Skeletal muscle cell (primary cell): ENCODE results near the gene SMPD4.
"Not testable (repeated sequence)": the region's sequence is repeated elsewhere in the genome, so short reads cannot be mapped to it uniquely, and the experiment has no call there.

Experiments
- DNase-seq: peaks from one replicate; pipeline ENCODE4 v3.0.0-alpha.2; 2010; ENCODE audit warnings: low read depth
- H3K4me3 ChIP-seq: 2 replicates; pipeline ENCODE4 v1.5.1; 2011; ENCODE audit warnings: low read depth, mild to moderate bottlenecking, control low read depth, low read length, moderate library complexity

The SMPD4 gene

GRCh38 chr2:130188958-130189357, 7.6 kb upstream of the SMPD4 start:
- not testable (repeated sequence) for DNase-seq

DNA sequence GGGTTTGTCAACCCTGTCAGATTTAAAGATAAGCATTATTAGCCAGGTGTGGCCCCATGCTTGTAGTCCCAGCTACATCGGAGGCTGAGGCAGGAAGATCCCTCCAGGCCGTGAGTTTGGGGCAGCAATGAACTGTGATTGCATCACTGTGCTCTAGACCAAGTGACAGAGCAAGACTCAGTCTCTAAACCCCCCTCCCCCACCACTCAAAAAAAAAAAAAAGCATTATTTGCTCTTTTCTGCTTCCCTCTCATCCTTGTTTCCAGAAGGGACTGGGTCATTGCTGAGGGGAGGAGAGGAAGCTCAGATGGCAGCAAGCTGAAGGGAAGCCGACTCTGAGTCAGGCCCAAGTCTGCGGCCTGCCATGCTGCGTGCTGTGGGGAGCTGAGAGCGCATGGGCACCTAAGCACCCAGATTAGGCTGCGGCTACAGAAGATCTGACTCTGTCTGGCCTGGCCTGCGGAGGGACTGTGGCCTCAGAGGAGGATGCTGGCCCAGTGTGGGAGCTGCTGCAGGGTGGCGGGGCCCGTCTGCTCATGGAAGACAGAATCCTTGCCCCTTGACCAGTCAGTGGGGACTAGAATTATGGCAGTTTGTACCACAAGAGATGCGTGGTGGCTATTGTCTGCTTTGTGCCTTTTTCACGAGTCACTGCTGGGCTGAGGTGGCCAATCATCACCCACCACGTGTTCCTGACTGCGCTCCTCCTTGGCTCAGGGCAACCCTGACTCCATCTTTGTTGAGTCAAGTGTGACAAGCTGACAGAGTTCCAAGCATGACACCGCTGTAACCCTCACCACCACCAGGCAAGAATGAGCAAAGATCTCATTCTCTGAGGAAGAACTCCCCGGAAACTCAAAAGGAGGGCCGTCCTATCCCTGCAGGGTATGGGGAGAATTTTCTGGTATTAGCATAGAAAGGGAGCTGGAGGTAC, 6.7 kb upstream of the SMPD4 start:
- H3K4me3 ChIP-seq, DNase-seq: not testable (repeated sequence)

More at GRCh38 chr2:130188958-130189357, 7.6 kb upstream of the SMPD4 start:
- H3K4me3 ChIP-seq, result not testable (repeated sequence)

DNA sequence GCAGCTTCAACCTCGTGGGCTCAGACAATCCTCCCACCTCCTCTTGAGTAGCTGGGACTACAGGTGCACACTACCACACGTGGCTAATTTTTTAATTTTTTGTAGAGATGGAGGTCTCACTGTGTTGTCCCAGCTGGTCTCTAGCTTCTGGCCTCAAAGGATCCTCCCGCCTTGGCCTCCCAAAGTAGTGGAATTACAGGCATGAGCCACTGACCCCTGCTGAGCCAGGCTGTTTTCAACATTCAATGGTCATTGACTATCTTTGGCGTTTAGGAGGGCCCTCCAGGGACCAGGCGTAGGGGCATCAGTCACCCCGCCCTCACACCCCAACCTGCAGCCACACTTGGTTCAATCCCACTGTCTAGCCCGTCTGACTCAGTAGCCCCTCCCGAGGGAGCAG, 5.9 kb upstream of the SMPD4 start:
- no peak overlapping the region for H3K4me3 ChIP-seq
- no peak for DNase-seq

- no peak overlapping the region for H3K4me3 ChIP-seq
- DNase-seq, result no peak
Measured at GRCh38 chr2:130186391-130186790, 5.0 kb upstream of the SMPD4 start.

DNA sequence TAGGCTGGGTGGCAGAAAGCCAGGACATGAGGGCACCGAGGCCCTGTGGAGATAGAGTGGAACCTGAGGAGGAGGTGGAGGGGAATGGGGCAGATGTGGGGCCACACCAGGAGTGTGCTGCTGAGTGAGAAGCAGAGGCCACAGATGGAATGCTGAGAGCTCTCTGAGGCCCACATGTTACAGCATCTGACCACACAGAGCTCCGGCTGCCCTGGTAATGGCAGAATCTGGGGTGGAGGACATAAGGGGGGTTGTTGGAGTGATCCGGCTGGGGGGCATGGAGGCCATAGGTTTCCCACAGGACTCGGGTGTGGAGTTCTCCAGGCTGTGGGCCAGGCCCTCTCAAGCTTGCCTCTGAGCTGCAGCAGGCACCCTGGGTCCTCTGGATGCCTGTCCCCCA, 4.5 kb upstream of the SMPD4 start:
- no peak overlapping the region for H3K4me3 ChIP-seq
- no peak for DNase-seq

DNA sequence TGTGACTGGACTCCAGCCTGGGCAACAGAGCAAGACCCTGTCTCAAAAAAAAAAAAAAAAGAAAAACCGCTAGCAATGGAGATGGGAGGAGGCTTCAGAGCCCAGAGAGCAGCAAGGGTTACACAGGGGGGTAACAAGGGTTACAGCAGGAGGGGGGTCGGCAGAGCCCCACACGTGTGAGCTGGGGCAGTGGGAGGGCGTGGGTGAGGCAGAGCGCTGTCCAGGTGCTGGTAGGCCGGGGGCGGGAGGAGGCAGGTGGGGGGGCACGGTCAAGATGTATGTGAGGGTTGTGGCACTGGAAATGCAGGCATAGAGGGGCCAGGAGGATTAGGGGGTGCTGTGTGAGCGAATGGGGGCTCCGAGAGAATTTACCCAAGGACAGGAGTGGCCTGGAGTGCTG, 4.0 kb upstream of the SMPD4 start:
- no peak overlapping the region for H3K4me3 ChIP-seq
- DNase-seq, result no peak

GRCh38 chr2:130183512-130184373, 2.3 kb upstream of the SMPD4 start:
- peak overlapping the region; percentile 93 for H3K4me3 ChIP-seq
- no peak for DNase-seq

GRCh38 chr2:130182826-130183511, 1.6 kb upstream of the SMPD4 start:
- DNase-seq, result not testable (repeated sequence)
- peak overlapping the region; percentile 93 for H3K4me3 ChIP-seq

GRCh38 chr2:130181880-130182682, 679 bp upstream of the SMPD4 start, which contains the start of gene MZT2B:
Gene MZT2B, plus strand, starts transcription at chr2:130182262. Its CDS starts 21 bp downstream, at chr2:130182283.
- H3K4me3 ChIP-seq, result peak within 1 kb of the TSS; percentile 93
- peak; percentile 38 for DNase-seq

DNA sequence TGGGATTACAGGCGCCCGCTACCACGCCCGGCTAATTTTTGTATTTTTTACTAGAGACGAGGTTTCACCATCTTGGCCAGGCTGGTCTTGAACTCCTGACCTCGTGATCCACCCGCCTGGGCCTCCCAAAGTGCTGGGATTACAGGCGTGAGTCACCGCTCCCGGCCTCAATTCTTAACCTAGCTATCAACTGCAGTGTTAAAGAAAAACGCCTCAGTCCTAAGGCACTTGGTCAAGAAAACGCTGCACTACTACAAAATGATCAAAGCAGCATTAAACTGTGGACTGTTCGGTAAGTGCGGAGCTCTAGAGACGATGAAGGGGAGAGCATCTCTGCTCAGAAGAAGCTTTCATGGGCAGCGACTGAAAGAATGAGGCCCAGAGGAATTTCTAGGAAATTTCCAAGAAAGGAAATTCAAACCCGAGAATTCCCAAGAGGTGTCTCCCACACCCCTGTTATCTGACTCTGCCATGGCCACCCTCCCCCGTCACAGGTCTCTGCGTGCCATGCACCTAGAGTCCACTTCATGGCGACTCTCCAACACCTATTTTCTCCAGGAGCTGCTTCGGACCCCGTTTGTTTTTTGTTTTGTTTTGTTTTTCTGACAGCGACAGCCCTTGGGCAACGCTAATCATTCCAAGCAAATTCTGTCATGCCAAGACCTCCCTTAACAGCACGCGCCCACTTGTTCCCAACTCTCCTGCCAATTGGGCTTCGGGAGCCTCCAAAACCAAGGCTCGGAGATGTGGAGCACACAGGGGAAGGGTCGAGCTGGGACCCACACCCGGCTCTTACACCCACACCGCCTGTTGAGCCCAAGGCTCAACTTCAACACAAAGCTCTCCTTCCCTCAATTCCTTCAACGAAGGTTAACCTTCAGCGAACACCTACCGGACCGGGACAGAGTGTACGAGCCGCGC, 738 bp downstream of the SMPD4 start:
- H3K4me3 ChIP-seq, result peak overlapping the region; percentile 93
- not testable (repeated sequence) for DNase-seq

- not testable (repeated sequence) for H3K4me3 ChIP-seq, DNase-seq
Measured at GRCh38 chr2:130174866-130175265, 6.5 kb downstream of the SMPD4 start.

- DNase-seq, result no peak
- H3K4me3 ChIP-seq, result no peak overlapping the region
Measured at GRCh38 chr2:130169896-130170295, 11.5 kb downstream of the SMPD4 start.

GRCh38 chr2:130169163-130169562, 12.2 kb downstream of the SMPD4 start:
- not testable (repeated sequence) for DNase-seq, H3K4me3 ChIP-seq

DNA sequence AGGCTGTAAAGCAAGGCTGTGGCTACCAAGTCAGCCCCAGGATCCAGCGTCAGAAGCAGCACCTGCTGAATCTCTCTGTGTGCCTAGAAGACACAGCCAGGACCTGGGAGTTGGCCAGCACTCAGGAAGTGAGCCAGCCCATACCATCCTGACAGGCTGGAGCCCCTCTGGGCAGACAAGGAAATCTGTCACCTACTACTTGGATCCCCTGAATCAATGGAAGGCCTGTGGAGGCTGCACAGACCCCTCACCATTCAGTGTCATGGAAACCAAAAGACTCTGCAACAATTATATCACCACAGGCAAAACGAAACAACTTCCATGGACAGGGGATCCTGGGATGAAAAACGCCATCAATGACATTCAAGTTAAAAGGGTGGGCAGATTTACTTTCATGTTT, 14.8 kb downstream of the SMPD4 start:
- DNase-seq, H3K4me3 ChIP-seq: not testable (repeated sequence)

DNA sequence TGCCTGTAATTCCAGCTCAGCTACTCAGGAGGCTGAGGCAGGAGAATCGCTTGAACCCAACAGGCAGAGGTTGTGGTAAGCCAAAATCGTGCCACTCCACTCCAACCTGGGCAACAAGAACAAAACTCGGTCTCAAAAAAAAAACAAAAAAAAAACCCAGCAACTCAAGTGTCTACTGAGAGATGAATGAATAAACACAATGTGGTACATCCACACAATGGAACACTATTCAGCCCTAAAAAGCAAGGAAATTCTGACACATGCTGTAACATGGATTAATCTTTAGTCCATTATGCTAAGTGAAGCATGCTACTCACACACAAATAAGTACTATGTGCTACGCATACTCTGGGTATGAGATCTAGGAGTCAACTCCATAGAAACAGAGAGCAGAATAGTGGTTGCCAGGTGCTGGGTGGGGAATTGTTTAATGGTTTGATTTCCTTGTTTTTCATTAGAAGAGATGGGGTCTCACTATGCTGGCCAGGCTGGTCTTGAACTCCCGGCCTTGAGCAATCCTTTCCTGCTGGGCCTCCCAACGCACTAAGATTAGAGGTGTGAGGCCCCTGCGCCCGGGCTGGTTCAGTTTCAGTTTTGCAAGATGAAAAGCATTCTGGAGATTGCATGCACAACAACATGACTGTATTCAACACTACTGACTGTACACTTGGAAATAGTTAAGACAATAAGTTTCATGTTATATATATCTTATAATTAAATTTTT, 15.9 kb downstream of the SMPD4 start:
- DNase-seq, result no peak
- H3K4me3 ChIP-seq, result no peak overlapping the region

DNA sequence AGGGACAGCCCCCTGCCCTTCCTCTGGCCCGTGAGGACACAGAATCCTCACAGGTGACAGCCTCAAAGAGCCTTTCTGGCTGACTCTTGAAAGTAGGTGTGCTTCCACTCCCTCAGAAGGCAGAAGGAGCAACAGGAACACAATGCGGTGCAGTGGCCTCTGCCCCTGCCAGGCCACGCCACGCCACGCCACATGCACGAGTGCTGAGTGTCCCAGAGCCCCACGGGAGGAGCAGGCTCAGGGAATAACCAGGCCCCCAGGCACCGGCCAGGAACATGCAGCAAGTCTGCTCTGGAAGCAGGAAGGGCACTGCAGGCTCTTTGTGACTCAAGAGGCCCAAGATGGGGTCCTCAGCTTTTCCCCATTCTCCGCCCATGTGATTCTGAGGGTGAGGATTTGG, 18.4 kb downstream of the SMPD4 start:
- no peak overlapping the region for H3K4me3 ChIP-seq
- DNase-seq, result no peak

DNA sequence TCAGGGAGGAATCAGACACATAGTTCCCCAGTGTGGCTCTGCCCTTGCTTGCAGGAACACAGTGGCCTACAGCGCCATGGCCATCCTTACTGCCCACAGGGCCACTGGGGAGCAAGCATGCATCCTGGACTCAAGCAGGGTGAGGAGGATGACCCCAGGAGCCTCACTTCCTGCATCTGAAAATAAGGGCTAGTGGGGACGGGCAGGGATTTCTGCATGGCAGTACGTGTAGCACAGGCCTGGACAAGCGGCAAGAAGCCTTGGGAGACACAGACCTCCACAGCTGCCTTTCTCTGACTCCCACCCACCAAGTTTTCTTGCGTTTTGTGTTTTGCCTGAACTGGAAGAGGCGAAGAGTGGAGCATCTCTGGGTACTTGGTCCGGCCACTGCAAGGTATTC, 18.9 kb downstream of the SMPD4 start:
- DNase-seq, H3K4me3 ChIP-seq: not testable (repeated sequence)
